ENCODE results near the gene F7. TPM values are rescaled to one million over a fixed set of nuclear protein-coding genes. Genes with fewer than 3 reads are reported as not detected.

The F7 gene
- total RNA-seq, 1 experiment from 2014 or later, result not detected

DNA sequence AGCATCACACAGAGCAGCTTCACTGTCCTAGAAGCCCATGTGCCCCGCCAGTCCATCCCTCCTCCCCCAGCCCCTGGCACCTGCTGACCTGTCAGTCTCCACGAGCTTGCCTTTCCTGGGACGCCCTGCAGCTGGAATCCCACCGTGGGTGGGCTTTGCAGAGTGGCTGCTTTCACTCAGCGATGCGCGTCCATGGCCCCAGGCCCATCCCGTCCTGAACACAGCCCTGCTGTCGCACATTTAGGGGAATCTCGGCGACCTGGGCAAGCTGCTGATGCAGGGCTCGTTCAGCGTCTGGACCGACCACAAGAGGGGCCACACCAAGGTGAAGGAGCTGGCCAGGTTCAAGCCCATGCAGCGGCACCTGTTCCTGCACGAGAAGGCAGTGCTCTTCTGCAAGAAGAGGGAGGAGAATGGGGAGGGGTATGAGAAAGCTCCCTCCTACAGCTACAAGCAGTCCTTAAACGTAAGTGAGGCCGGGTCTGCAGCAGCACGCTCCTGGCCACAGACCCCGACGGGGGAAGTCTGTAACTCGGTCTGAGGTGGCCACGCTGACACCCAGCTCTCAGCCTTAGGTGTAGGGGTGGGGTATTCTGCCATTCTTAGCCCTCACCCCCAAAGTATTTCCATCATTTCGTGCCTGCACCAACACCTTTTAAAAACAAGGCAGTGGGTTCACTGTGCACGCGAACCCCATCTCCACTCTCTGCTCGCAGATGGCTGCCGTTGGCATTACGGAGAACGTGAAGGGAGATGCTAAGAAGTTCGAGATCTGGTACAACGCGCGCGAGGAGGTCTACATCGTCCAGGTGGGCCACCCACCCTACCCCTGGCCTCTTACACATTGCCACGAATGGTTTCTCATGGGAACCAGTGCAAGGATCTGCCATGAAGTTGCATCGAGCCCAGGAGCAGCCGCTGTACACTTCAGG is 18.3 kb upstream of the F7 start:
- Histone ChIP-seq H3K27ac (no peak overlapping the region), H3K4me1 (replicated peaks) (no peaks in the 10 kb centered on the region), H3K9me3 (replicated peaks) (no peaks in the 10 kb centered on the region), H3K27me3 (replicated peaks) (no peaks in the 10 kb centered on the region), H3K36me3 (no peaks in the 10 kb centered on the region), H3K4me3 (no peak overlapping the region)
- DNase-seq (ENCODE audit: low read depth in 1 of 2, low spot score in 2 of 2), result no peak

DNA sequence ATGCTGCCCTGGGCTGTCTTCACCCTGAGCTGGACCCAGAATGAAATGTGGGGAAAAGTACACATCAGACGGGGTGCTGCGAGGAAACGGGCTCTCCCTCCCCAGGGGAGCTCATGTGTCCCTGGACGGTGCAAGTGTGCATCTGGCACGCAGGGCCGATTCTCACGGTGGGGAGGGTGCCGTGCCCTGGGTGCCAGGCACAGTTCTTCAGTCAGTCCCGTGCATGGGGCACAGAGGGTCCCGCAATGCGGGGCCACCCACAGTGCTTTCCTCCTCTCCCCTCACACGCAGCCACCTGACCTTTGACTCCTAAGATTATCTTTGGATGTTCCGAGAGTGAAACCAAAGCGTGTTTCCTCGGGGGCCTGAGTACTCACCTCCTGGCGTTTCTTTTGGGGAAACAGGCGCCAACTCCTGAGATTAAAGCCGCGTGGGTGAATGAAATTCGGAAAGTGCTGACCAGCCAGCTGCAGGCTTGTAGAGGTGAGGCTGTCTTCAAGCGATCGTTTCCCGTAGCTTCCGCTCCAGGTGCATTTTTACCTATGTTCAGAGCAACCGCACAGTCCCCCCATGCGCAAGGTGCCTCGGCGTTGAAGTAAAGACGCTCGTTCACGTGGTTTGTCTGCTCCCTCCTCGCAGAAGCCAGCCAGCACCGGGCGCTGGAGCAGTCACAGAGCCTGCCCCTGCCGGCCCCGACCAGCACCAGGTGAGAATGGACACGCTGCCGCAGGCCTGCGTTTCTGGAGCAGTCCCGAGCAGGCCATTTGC is 17.5 kb upstream of the F7 start:
- Histone ChIP-seq H3K27ac (no peak overlapping the region), H3K4me1 (replicated peaks) (no peaks in the 10 kb centered on the region), H3K4me3 (no peak overlapping the region), H3K27me3 (replicated peaks) (no peaks in the 10 kb centered on the region), H3K9me3 (replicated peaks) (no peaks in the 10 kb centered on the region), H3K36me3 (no peaks in the 10 kb centered on the region)
- DNase-seq (ENCODE audit: low read depth in 1 of 2, low spot score in 2 of 2), result no peak

DNA sequence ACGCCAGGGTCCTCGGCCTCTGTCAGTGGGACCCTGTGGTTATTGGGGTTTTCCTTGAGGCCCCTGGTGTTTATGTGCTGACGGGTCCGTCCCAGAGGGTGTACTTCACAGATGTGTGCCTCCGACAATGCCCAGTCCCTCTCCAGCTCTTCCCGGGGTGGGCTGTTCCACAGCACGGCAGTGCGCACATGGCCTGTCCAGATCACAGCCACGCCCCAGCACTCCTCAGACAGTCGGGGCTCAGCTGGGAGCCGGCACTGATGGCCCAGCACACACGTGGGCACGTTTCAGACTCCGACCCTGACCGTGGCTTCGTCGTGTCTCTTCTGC is 16.9 kb upstream of the F7 start:
- no peak overlapping the region for H3K27ac ChIP-seq
- H3K27me3 ChIP-seq (replicated peaks), result no peaks in the 10 kb centered on the region; the same call in 1 of the 2 replicates
- H3K36me3 ChIP-seq, result no peaks in the 10 kb centered on the region
- H3K4me1 ChIP-seq (replicated peaks), result no peaks in the 10 kb centered on the region
- H3K4me3 ChIP-seq, result no peak overlapping the region
- H3K9me3 ChIP-seq (replicated peaks), result no peaks in the 10 kb centered on the region
- DNase-seq (ENCODE audit: low read depth in 1 of 2, low spot score in 2 of 2), result no peak

DNA sequence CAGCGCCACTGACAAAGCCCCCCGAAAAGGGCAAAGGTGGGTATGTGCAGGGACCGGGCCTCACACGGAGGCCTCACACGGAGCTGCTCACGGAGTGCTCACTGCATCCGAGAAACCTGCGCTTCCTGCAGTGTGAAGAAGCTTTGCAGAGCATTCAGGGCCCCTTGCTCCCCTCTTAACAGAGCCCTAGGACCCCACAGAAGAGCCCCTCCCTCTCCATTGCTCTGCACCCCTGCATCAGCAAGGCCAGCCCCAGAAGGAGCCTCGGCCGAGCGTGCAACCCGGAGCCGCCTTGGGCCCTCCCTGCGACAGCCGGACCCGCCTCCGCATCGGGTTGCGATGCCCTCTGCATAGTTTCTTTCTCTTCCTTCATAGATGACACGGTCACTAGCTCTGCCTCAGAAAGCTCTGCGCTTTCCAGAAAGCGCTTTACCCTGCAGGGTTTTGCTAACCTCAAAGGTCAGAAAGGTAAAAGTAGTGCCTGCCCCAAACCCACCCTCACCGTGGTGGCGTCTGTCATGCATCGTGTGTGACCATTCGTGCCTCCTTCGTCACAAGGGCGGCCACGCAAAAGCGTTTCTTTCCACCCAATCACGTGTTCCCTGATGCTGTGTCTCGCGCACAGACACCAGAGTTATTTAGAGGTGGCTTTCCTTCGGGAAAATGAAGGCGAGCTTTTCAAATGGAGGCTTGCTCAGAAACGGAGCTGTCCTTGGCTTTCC is 15.7 kb upstream of the F7 start:
- H3K4me3 ChIP-seq, result no peak overlapping the region
- DNase-seq (ENCODE audit: low read depth in 1 of 2, low spot score in 2 of 2), result no peak
- no peaks in the 10 kb centered on the region for H3K9me3 ChIP-seq (replicated peaks)
- H3K36me3 ChIP-seq, result no peaks in the 10 kb centered on the region
- no peaks in the 10 kb centered on the region for H3K4me1 ChIP-seq (replicated peaks)
- no peak overlapping the region for H3K27ac ChIP-seq
- no peaks in the 10 kb centered on the region; the same call in 1 of the 2 replicates for H3K27me3 ChIP-seq (replicated peaks)

DNA sequence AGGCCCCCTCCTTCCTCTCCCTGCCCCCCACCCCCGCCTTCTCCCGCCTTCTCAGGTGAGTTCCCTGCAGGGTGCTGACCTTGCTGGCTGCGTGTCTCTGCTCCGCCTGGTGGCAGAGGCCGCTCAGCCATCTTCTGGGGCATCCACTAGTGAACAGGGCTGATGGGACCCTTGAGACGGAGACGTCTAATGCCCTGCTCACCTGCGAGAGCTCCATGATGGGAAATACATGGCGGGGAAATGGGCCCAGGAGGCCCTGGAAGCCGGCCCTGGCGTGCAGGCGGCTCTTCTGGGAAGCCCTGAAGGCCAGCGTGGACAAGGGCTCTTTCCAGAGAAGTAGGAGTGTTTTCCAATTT is 15.2 kb upstream of the F7 start:
- no peak overlapping the region for H3K27ac ChIP-seq

DNA sequence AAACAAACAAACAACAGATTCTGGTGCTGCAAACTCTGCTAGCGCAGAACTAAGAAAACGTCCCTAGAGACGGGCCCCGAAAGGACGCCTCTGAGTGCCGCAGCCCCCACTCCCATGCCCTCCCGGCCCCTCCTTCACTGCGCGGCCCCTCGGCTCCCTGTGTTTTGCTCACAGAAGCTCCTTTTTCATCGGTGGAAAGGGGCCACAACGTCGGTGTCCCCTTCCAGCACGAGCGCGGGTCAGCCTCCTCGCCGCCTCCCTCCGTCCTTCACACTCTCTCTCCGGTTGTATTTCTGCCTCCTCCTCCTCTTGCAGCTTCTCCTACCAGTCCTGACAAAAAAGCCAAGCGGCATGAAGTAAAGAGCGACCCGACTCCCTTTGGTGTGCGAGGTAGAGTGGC is 14.8 kb upstream of the F7 start:
- no peak overlapping the region for H3K27ac ChIP-seq
- H3K4me1 ChIP-seq (replicated peaks), result no peaks in the 10 kb centered on the region
- no peak overlapping the region for H3K4me3 ChIP-seq
- no peaks in the 10 kb centered on the region for H3K36me3 ChIP-seq
- no peaks in the 10 kb centered on the region; the same call in 1 of the 2 replicates for H3K27me3 ChIP-seq (replicated peaks)
- H3K9me3 ChIP-seq (replicated peaks), result no peaks in the 10 kb centered on the region
- DNase-seq (ENCODE audit: low read depth in 1 of 2, low spot score in 2 of 2), result no peak

More for the DNA sequence above, 15.2 kb upstream of the F7 start:
- no peak for DNase-seq (ENCODE audit: low read depth in 1 of 2, low spot score in 2 of 2)
- H3K27me3 ChIP-seq (replicated peaks), result no peaks in the 10 kb centered on the region; the same call in 1 of the 2 replicates
- H3K9me3 ChIP-seq (replicated peaks), result no peaks in the 10 kb centered on the region
- no peaks in the 10 kb centered on the region for H3K4me1 ChIP-seq (replicated peaks)
- no peak overlapping the region for H3K4me3 ChIP-seq
- H3K36me3 ChIP-seq, result no peaks in the 10 kb centered on the region

DNA sequence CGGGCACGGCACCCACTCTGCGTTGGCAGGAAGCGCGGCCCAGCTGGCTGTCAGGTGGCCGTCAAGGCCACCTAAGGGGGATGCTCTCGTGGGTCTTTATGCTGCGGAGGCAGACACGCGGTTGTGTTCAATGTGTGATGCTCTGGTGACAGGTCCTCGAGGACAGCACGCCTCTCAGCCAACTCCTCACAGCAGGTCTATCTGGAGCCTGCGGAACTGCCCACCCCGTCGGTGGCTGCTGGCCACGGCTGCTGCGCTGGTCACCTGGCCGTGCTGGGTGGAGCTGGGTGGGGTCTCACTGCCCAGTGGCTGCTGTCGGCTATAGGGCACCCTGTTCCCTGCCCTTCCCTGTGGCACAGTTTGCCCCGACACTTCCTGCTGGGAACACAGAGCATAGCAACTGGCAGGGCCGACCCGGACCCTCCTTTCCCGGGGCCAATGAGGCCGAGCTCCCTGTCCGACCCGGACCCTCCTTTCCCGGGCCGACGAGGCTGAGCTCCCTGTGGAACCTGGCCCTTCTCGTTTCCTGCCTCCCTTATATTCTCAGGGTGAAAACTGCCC is 14.3 kb upstream of the F7 start:
- no peak overlapping the region for H3K27ac ChIP-seq
- H3K4me3 ChIP-seq, result no peak overlapping the region
- H3K4me1 ChIP-seq (replicated peaks), result no peaks in the 10 kb centered on the region
- DNase-seq (ENCODE audit: low read depth in 1 of 2, low spot score in 2 of 2), result no peak
- H3K36me3 ChIP-seq, result no peaks in the 10 kb centered on the region
- no peaks in the 10 kb centered on the region for H3K9me3 ChIP-seq (replicated peaks)
- H3K27me3 ChIP-seq (replicated peaks), result no peaks in the 10 kb centered on the region; the same call in 1 of the 2 replicates

DNA sequence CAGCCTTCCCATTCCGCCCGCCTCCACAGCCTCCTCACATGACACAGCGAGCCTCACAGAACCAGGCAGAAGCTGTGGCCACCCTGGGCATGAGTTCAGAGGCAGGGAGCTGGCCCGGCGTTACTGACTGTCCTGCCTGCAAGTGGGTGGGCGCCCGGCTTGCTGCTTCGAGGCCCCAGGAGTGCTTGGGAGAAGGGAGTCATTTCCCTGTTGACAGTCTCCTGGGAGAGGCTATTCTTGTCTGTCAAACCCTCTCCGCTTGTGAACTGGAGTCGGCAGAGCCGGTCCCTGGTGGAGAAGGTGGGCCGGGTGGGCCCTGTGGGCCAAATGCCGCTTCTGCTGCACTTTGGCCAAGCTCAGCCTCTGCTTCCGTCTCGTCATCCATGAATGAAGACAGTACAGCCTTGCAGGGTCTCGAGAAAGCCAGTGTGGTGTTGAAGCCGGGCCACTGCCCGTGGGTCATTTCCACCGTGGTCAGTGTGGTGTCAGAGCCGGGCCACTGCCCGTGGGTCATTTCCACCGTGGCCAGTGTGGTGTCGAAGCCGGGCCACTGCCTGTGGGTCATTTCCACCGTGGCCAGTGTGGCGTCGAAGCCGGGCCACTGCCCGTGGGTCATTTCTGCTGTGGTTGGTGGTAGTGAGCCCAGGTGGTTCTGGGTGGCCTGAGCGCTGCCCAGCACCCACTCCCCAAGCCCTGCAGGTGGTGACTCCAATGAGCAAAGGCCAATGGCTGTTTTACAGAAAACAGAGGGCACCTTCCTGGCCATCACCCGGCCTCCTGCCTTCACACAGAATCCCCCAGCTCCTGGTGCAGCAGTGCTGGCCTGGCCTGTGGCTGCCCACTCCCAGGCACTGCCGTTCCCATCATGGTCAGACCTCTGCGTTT is 13.5 kb upstream of the F7 start:
- H3K36me3 ChIP-seq, result no peaks in the 10 kb centered on the region
- no peak overlapping the region for H3K4me3 ChIP-seq
- no peaks in the 10 kb centered on the region; the same call in 1 of the 2 replicates for H3K27me3 ChIP-seq (replicated peaks)
- no peak for DNase-seq (ENCODE audit: low read depth in 1 of 2, low spot score in 2 of 2)
- no peaks in the 10 kb centered on the region for H3K9me3 ChIP-seq (replicated peaks)
- H3K4me1 ChIP-seq (replicated peaks), result no peaks in the 10 kb centered on the region
- H3K27ac ChIP-seq, result no peak overlapping the region

DNA sequence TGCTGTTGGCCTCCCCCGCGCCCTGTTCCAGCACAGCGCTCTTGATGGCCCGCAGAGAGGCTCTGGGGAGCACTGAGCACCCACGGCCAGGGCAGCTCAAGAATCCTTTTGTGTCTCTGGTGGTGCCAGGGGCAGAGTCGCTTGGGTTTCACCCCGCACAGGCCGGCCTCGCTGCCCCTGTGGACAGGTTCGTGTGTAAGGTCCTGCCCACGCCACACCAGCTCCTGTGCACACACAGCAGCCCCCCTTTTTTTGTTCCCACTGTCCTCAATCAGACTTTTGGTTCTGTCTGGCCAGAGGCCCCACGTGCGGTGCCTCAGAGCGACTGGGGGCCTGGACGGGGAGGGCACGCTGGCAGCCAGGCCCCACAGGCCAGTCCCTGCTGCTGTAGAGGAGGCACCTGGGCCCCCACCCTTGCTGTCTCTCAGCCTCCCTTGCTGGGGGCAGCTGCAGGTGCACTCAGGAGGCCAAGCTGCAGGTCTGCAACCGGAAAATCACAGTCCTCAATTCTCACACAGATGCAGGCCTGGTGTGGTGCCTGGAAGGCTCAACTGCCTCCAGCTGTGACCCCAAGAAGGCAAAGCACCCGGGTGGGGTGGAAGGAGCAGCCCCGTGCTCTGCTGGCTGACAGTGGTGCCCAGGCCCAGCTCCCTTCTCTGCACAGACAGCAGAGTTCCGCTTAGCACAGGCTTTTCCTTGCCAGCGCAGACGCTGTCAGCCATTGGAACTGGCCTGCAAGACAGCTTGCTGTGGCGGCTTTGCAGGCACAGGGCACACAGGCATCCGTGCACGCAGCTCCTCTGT is 12.6 kb upstream of the F7 start:
- no peak for DNase-seq (ENCODE audit: low read depth in 1 of 2, low spot score in 2 of 2)
- H3K4me3 ChIP-seq, result no peak overlapping the region
- H3K27ac ChIP-seq, result no peak overlapping the region
- no peaks in the 10 kb centered on the region for H3K9me3 ChIP-seq (replicated peaks)
- no peaks in the 10 kb centered on the region; the same call in 1 of the 2 replicates for H3K27me3 ChIP-seq (replicated peaks)
- H3K36me3 ChIP-seq, result no peaks in the 10 kb centered on the region
- no peaks in the 10 kb centered on the region for H3K4me1 ChIP-seq (replicated peaks)

DNA sequence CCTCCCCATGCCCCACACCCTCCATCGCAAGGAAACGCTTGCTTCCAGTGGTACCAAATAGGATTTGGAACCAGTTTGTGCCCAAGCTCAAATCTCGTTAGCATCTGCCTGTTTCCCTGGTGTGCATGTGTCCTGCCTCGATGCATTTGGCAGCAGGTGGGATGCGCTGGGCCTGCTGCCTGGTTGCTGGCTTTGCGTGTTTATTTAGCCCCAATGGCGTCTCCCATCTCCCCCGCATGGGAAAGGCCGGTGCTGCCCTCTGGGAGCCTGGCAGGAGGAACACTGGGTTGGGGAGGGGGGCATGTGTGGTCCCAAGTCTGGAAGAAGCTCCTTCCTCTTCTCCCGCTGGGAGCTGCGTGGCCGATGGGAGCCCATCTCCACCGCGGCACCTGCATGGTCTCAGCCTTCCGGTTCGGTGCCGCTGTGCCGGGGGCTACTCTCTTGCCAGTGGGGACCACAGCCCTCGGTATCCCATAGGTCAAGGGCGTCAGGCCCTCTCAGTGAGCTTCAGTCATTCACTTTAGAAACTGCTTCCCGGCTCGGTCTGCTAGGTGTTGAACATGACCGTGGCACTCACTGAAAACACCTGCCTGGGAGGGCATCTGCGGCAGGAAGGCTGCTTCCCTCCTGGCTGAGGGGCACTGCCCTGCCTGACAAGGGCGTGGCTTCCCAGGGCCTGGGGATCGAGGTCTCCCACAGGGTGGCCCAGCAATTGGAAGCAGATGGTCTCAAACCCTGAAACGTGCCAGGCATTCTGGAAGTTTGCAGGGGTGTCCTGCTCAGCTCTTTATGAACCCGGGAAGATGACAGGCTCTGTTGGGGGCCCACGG is 11.8 kb upstream of the F7 start:
- Histone ChIP-seq H3K9me3 (replicated peaks) (no peaks in the 10 kb centered on the region), H3K4me3 (no peak overlapping the region), H3K36me3 (no peaks in the 10 kb centered on the region), H3K27me3 (replicated peaks) (no peaks in the 10 kb centered on the region; the same call in 1 of the 2 replicates), H3K4me1 (replicated peaks) (no peaks in the 10 kb centered on the region), H3K27ac (no peak overlapping the region)
- DNase-seq (ENCODE audit: low read depth in 1 of 2, low spot score in 2 of 2), result no peak

DNA sequence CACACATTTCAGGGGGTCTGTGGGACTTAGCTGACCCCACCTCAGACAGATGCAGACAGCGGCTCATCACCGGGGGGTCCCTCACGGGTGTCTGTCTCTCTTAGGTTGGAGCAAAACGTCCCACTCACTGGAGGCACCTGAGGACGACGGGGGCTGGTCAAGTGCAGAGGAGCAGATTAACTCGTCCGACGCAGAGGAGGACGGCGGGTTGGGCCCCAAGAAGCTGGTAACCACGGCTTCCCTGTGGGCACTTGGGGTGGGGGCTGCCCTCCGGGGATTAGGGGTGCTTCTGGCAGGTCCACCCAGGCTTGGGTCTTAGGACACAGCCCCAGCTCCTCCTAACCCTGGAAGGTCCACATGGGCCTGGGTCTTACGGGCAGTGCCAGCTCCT is 11.2 kb upstream of the F7 start:
- no peak overlapping the region for H3K4me3 ChIP-seq
- DNase-seq (ENCODE audit: low read depth in 1 of 2, low spot score in 2 of 2), result no peak
- H3K27ac ChIP-seq, result no peak overlapping the region
- no peaks in the 10 kb centered on the region for H3K9me3 ChIP-seq (replicated peaks)
- no peaks in the 10 kb centered on the region for H3K4me1 ChIP-seq (replicated peaks)
- peaks cover 3% of the 10 kb centered on the region; the same call in 1 of the 2 replicates for H3K27me3 ChIP-seq (replicated peaks)
- no peaks in the 10 kb centered on the region for H3K36me3 ChIP-seq
